ENCODE data around the gene SPATA6.
"Not testable (repeated sequence)": the region's sequence is repeated elsewhere in the genome, so short reads cannot be mapped to it uniquely, and the experiment has no call there.

Gene SPATA6

GRCh38 chr1:48448932-48449331 is 23.1 kb downstream of the SPATA6 start:
- Histone ChIP-seq H3K27me3 (replicated peaks; ENCODE audit: control insufficient read depth, insufficient read depth, low read length) (no peaks in the 10 kb centered on the region), H3K36me3 (ENCODE audit: control insufficient read depth, insufficient read depth, low read length) (no peaks in the 10 kb centered on the region), H3K4me3 (replicated peaks; ENCODE audit: low read depth, low read length) (no peak overlapping the region)
- TF ChIP-seq CTCF (IDR thresholded peaks at IDR 0.05; ENCODE audit: insufficient read depth, low read length, poor library complexity, severe bottlenecking): no peak
- DNase-seq (ENCODE audit: extremely low read depth, insufficient read length): no peak

- not testable (repeated sequence) for H3K36me3 ChIP-seq (ENCODE audit: control insufficient read depth, insufficient read depth, low read length); H3K27me3 ChIP-seq (replicated peaks; ENCODE audit: control insufficient read depth, insufficient read depth, low read length); DNase-seq (ENCODE audit: extremely low read depth, insufficient read length); H3K4me3 ChIP-seq (replicated peaks; ENCODE audit: low read depth, low read length)
These were observed 27.8 kb downstream of the SPATA6 start for GRCh38 chr1:48444186-48444585.

- H3K36me3 ChIP-seq (ENCODE audit: control insufficient read depth, insufficient read depth, low read length): no peaks in the 10 kb centered on the region
- no peak overlapping the region for H3K4me3 ChIP-seq (replicated peaks; ENCODE audit: low read depth, low read length)
- no peaks in the 10 kb centered on the region for H3K27me3 ChIP-seq (replicated peaks; ENCODE audit: control insufficient read depth, insufficient read depth, low read length)
- no peak for DNase-seq (ENCODE audit: extremely low read depth, insufficient read length)
- TF ChIP-seq CTCF (IDR thresholded peaks at IDR 0.05; ENCODE audit: insufficient read depth, low read length, poor library complexity, severe bottlenecking): no peak
These were observed 29.0 kb downstream of the SPATA6 start for GRCh38 chr1:48442864-48443619.

- DNase-seq (ENCODE audit: extremely low read depth, insufficient read length); H3K36me3 ChIP-seq (ENCODE audit: control insufficient read depth, insufficient read depth, low read length); H3K4me3 ChIP-seq (replicated peaks; ENCODE audit: low read depth, low read length); H3K27me3 ChIP-seq (replicated peaks; ENCODE audit: control insufficient read depth, insufficient read depth, low read length): not testable (repeated sequence)
These were observed 31.2 kb downstream of the SPATA6 start for GRCh38 chr1:48440786-48441185.

- no peak for TF ChIP-seq CTCF (IDR thresholded peaks at IDR 0.05; ENCODE audit: insufficient read depth, low read length, poor library complexity, severe bottlenecking)
- Histone ChIP-seq H3K4me3 (replicated peaks; ENCODE audit: low read depth, low read length) (no peak overlapping the region), H3K36me3 (ENCODE audit: control insufficient read depth, insufficient read depth, low read length) (no peaks in the 10 kb centered on the region), H3K27me3 (replicated peaks; ENCODE audit: control insufficient read depth, insufficient read depth, low read length) (no peaks in the 10 kb centered on the region)
- no peak for DNase-seq (ENCODE audit: extremely low read depth, insufficient read length)
These were observed 32.6 kb downstream of the SPATA6 start for GRCh38 chr1:48439380-48439779.

- not testable (repeated sequence) for H3K36me3 ChIP-seq (ENCODE audit: control insufficient read depth, insufficient read depth, low read length); DNase-seq (ENCODE audit: extremely low read depth, insufficient read length); H3K27me3 ChIP-seq (replicated peaks; ENCODE audit: control insufficient read depth, insufficient read depth, low read length); H3K4me3 ChIP-seq (replicated peaks; ENCODE audit: low read depth, low read length)
These were observed 34.6 kb downstream of the SPATA6 start for GRCh38 chr1:48437379-48437778.

GRCh38 chr1:48435312-48436002 is 36.5 kb downstream of the SPATA6 start:
- H3K4me3 ChIP-seq (replicated peaks; ENCODE audit: low read depth, low read length); H3K36me3 ChIP-seq (ENCODE audit: control insufficient read depth, insufficient read depth, low read length); H3K27me3 ChIP-seq (replicated peaks; ENCODE audit: control insufficient read depth, insufficient read depth, low read length); DNase-seq (ENCODE audit: extremely low read depth, insufficient read length): not testable (repeated sequence)

All from GM06990 (cell line).